HUES6 (cell line): Measurements from ENCODE around the gene RAD51B.

Experiments
- H3K27ac ChIP-seq: 2 replicates; pipeline ENCODE4 v1.7.0; 2013; ENCODE audit warnings: low read depth, mild to moderate bottlenecking, low read length, inconsistent platforms
- H3K27me3 ChIP-seq: 2 replicates; pipeline ENCODE4 v1.6.1; 2013; ENCODE audit warnings: low read length; ENCODE audit not compliant: control insufficient read depth, insufficient read depth
- H3K36me3 ChIP-seq: 2 replicates; pipeline ENCODE4 v1.6.1; 2013; ENCODE audit warnings: low read length; ENCODE audit not compliant: control insufficient read depth, insufficient read depth
- H3K4me1 ChIP-seq: 2 replicates; pipeline ENCODE4 v1.6.1; 2013; ENCODE audit warnings: low read length; ENCODE audit not compliant: control insufficient read depth, insufficient read depth
- H3K4me3 ChIP-seq: 2 replicates; pipeline ENCODE4 v1.5.1; 2013; ENCODE audit warnings: low read depth, low read length
- H3K9ac ChIP-seq: one replicate; pipeline ENCODE4 v1.6.1; 2013; ENCODE audit warnings: mild to moderate bottlenecking, low read length
- H3K9me3 ChIP-seq: 2 replicates; pipeline ENCODE4 v1.6.1; 2013; ENCODE audit warnings: low read depth, low read length; ENCODE audit not compliant: control insufficient read depth, insufficient read depth

RAD51B gene

DNA sequence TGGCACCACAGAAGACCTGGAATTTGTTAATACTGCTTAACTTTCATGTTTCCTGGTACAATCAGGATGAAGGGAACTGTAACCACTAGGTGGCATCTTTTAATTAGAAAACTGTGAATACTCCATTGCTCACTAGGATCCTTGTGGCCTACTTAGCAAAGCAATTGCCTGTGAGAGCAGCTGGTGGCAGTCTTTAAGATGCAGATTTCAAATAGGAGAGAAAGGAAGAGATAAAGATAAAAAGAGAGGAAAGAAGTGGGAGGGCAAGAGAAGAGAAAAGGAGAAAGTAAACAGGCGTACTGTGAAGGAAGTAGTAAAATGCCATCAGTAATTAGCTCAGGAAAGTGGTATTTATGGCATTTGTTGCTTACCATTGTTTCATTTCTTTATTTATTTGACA lies 114.5 kb downstream of the RAD51B start:
- no peaks in the 10 kb centered on the region for H3K36me3 ChIP-seq
- H3K9me3 ChIP-seq, result peaks cover 15% of the 10 kb centered on the region; the same call in 1 of the 2 replicates
- no peak overlapping the region for H3K9ac ChIP-seq
- H3K4me1 ChIP-seq, result peaks cover 55% of the 10 kb centered on the region
- peak overlapping the region; percentile 20; the same call in 1 of the 2 replicates for H3K4me3 ChIP-seq
- no peaks in the 10 kb centered on the region for H3K27me3 ChIP-seq
- H3K27ac ChIP-seq, result peak overlapping the region; percentile 52; the same call in 1 of the 2 replicates

DNA sequence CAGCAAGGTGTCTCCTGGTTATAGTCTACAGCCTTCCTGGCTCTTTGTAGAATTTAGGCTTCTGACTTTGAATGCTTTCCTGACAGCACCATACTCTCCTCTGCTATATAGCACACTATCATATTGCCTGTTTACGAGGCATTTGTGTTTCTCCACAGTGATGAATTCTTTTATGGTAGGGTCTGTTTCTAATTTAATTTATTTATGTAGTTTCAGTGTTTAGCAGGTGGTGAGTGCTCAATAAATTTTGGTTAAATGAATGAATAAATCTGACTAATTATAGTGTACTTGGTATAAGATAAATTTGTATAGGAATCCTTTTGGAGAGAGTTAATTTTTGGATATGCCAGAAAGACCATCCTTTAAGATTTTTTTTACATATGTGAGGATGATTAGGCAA lies 115.3 kb downstream of the RAD51B start:
- Histone ChIP-seq H3K4me3 (no peak overlapping the region), H3K27me3 (no peaks in the 10 kb centered on the region), H3K36me3 (no peaks in the 10 kb centered on the region), H3K9ac (peak overlapping the region; percentile 44), H3K4me1 (peaks cover 62% of the 10 kb centered on the region), H3K9me3 (peaks cover 7% of the 10 kb centered on the region; the same call in 1 of the 2 replicates), H3K27ac (peak overlapping the region; percentile 52)

DNA sequence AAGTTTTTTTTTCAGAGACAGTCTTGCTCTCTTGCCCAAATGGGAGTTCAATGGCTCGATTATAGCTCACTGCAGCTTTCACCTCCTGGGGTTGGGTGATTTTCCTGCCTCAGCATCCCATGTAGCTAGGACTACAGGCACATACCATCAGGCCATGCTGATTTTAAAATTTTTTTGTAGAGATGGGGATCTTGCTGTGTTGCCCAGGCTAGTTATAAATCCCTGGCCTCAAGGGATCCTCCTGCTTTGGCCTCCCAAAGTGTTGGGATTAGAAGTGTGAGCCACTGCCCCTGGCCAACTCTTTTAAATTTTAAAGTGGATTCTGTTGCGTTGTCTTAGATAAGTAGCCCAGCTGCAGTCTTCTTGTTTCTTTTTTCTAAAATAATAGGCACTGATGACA lies 115.8 kb downstream of the RAD51B start:
- Histone ChIP-seq H3K27ac (peak overlapping the region; percentile 52; the same call in 1 of the 2 replicates), H3K9ac (no peak overlapping the region), H3K4me1 (peaks cover 63% of the 10 kb centered on the region), H3K4me3 (no peak overlapping the region), H3K27me3 (no peaks in the 10 kb centered on the region), H3K9me3 (peaks cover 2% of the 10 kb centered on the region; the same call in 1 of the 2 replicates), H3K36me3 (no peaks in the 10 kb centered on the region)

DNA sequence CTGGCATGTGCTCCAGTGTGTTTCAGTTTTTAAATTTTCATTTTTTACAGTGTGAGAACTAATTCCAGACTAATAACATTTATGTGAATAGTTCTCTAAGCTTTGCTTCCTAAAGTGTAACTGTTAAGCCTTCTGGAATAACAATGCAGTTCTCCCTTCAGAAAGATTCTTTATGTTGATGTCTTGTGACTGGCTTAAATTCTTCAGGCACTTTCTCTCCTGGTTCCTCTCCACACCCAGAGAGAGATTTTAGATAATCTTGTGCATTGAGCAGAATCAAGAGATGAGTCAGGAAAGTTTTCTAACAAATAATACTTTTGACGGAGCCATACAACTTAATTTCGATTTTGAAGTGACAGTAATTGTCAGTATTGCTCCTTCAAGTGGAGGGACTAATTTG lies 118.5 kb downstream of the RAD51B start:
- Histone ChIP-seq H3K4me1 (peaks cover 77% of the 10 kb centered on the region), H3K27me3 (no peaks in the 10 kb centered on the region), H3K9me3 (no peaks in the 10 kb centered on the region), H3K9ac (no peak overlapping the region), H3K4me3 (no peak overlapping the region), H3K36me3 (no peaks in the 10 kb centered on the region), H3K27ac (no peak overlapping the region)

DNA sequence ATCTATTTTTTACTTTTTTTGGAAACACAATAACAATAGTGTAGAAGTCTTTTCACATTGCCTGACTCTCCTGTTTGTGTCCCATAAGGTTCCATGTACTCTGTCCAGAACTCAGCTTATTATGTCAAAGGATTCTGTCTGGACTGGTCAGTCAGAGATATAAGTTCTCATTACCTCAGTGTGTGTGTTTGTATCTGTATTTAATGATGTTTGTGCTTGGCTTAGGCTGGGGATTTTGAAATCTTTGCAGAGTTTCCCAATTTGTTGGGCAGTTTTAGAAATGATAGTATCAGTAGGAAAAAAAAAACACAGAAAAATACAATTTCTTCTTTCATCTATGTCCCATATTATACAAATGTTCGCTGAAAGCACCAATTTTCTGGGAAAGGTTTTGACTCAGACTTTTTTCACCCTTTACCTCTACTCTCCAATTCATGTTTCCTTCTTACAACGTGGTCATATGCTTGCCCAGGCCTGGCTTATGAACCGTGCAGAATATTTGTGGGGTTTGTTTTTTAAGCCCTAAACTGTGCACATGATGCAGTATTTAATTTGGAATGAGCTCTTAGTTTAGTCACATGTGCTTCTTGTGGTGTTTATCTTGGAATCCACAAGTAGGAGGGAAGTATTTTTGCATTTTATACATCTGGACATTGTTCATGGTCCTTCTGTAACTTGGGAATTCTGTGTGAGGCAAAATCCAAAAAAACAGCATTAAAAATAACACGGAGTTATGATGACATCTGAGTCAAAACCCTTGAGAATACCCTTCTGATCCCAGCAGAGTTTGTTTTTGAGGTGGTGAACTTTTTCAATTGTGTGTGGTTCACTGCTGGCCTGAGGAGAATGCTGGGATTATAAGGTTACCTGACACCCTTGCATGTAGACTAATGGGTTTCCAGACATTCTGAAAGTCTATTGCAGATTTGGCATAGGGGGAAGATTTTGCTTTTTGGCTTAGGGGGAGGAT lies 121.2 kb downstream of the RAD51B start:
- H3K9me3 ChIP-seq, result no peaks in the 10 kb centered on the region
- H3K27ac ChIP-seq, result peak overlapping the region; percentile 33
- H3K4me3 ChIP-seq, result no peak overlapping the region
- no peaks in the 10 kb centered on the region for H3K27me3 ChIP-seq
- H3K4me1 ChIP-seq, result peaks cover 59% of the 10 kb centered on the region
- H3K36me3 ChIP-seq, result no peaks in the 10 kb centered on the region
- H3K9ac ChIP-seq, result no peak overlapping the region

DNA sequence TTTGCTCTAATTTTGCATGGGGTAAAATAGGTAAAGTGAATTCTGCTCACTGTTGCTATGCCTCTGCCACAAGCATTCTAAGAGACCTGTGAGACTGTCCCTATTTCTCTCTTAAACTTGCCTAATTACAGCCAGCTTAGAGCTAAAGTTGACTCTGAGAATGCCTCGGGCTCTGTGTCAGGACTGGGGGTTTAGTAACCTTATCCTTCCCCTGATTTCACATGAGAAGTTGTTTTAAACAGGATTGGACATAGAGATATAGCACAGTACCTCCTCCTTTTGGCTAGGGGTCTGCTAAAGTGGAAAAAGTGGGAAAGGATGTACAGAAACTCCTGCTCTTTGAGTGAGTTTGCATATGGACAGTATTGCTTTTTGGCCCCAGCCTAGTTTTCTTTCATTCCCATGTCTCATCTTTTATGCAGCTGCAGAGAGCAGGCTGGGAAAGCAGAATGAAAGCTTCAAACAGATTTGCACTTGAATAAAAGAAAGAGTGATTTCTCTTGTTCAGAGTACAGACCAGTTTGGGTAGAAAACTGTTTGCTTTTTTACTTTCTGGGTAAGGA lies 122.0 kb downstream of the RAD51B start:
- Histone ChIP-seq H3K27me3 (no peaks in the 10 kb centered on the region), H3K9ac (no peak overlapping the region), H3K4me1 (peaks cover 55% of the 10 kb centered on the region), H3K27ac (peak overlapping the region; percentile 33), H3K36me3 (no peaks in the 10 kb centered on the region), H3K4me3 (no peak overlapping the region), H3K9me3 (no peaks in the 10 kb centered on the region)

DNA sequence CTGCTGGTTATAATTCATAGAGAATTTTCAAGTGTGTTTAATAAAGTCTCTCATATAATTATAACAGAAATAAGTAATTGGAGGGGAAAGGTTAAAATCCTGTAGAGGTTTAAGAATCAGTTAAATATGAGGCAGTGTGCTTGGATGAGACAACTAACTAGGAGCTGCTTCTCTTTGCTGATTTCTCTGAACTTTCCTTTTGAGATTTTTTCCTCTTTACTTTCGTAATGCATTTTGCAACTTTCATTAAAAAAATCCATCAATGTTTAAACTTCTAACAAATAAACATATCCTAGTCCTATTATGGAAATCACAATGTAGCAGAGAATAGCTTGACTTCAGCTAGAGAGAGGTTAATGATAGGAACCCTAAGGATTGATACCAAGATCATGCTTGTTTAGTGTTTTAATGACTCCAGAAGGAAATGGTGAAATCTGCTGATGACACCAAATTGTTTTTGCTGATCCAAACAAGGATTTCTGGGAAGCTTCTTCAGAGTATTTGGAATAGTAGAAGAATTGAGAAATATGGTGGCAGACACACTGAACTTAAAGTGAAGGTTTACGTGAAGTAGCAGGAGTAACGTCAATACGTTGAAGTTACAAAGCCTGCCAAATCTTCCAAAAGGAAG lies 122.6 kb downstream of the RAD51B start:
- H3K4me1 ChIP-seq, result peaks cover 54% of the 10 kb centered on the region
- H3K4me3 ChIP-seq, result no peak overlapping the region
- no peaks in the 10 kb centered on the region for H3K36me3 ChIP-seq
- peak overlapping the region; percentile 33; the same call in 1 of the 2 replicates for H3K27ac ChIP-seq
- no peaks in the 10 kb centered on the region for H3K27me3 ChIP-seq
- no peaks in the 10 kb centered on the region for H3K9me3 ChIP-seq
- no peak overlapping the region for H3K9ac ChIP-seq

DNA sequence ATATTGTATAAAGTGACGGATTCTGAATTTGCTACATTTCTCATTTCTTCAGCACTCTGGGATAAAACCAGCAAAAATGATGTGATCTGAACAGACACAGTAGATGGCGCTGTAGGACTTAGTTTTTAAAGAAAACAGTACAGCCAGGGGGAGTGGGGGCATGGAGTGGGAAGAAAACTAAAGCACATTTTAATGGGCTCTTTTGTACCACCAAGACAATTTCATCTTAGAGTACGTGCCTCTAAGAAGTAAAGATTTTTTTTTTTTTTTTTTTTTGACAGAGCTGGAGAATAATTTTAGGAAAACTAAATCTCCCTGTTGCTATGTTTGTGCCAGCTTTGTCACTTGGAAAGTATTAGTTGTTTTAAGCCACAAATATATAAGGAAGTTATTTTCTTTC lies 124.4 kb downstream of the RAD51B start:
- no peaks in the 10 kb centered on the region for H3K36me3 ChIP-seq
- H3K27ac ChIP-seq, result no peak overlapping the region
- H3K9me3 ChIP-seq, result no peaks in the 10 kb centered on the region
- no peak overlapping the region for H3K9ac ChIP-seq
- H3K4me3 ChIP-seq, result no peak overlapping the region
- H3K4me1 ChIP-seq, result peaks cover 36% of the 10 kb centered on the region
- H3K27me3 ChIP-seq, result no peaks in the 10 kb centered on the region

DNA sequence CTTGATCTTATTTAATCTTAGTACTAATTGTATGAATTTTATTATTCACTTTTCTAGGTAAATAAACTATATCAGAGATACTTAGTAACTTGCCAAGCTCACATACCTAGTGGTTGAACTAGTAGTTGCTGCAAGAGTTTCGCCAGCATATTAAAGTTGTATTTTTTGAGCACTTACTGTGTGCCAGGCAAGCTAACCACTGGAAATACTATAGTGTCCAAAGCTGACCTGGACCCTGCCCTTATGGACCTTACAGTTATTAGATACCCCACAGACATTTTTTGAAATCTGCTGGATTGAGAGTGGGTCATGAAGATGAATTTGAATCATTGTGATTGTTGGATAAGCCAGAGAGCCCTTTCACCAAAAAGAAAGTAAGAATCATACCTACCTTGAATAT lies 125.0 kb downstream of the RAD51B start:
- Histone ChIP-seq H3K27me3 (no peaks in the 10 kb centered on the region), H3K9me3 (peaks cover 4% of the 10 kb centered on the region), H3K4me1 (peaks cover 30% of the 10 kb centered on the region), H3K9ac (no peak overlapping the region), H3K36me3 (no peaks in the 10 kb centered on the region), H3K4me3 (no peak overlapping the region), H3K27ac (no peak overlapping the region)

DNA sequence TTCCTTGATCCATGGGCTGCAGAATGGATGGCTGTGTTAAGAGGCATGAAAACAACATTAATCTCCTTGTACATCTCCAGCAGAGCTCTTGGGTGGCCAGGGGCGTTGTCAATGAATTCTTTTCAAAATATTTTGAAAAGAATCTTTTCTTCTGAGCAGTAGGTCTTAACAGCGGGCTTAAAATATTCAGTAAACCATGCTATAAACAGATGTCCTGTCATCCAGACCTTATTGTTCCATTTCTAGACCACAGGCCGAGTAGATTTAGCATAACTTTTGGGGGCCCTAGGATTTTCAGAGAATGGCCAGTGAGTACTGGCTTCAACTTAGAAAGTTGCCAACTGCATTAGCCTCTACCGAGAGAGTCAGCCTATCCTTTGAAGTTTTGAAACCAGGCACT lies 130.2 kb downstream of the RAD51B start:
- H3K4me1 ChIP-seq, result no peaks in the 10 kb centered on the region
- no peaks in the 10 kb centered on the region for H3K36me3 ChIP-seq
- H3K4me3 ChIP-seq, result no peak overlapping the region

DNA sequence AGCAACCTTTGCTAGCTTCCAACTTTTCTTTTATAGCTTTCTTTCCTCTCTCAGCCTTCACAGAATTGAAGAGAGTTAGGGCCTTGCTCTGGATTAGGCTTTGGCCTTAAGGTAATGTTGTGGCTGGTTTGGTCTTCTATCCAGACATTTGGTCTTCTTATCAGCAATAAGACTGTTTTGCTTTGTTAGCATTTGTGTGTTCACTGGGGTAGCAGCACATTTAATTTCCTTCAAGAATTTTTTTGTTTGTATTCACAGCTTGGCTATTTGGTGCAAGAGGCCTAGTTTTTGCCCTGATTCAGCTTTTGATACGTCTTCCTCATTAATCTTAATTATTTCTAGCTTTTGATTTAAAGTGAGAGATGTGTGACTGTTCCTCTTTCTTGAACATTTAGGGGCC lies 130.8 kb downstream of the RAD51B start:
- H3K27ac ChIP-seq, result no peak overlapping the region
- H3K27me3 ChIP-seq, result no peaks in the 10 kb centered on the region
- no peak overlapping the region for H3K9ac ChIP-seq
- no peak overlapping the region for H3K4me3 ChIP-seq
- no peaks in the 10 kb centered on the region for H3K36me3 ChIP-seq
- H3K4me1 ChIP-seq, result no peaks in the 10 kb centered on the region
- peaks cover 13% of the 10 kb centered on the region for H3K9me3 ChIP-seq

More for the DNA sequence above, 130.2 kb downstream of the RAD51B start:
- no peak overlapping the region for H3K9ac ChIP-seq
- H3K9me3 ChIP-seq, result peaks cover 13% of the 10 kb centered on the region
- no peak overlapping the region for H3K27ac ChIP-seq
- no peaks in the 10 kb centered on the region for H3K27me3 ChIP-seq
